HEK293 (cell line): ENCODE measurements around the gene HSFX4.
A peak's percentile ranks its signal among the peaks of the same experiment; 100 is the strongest.

ENCODE experiments used
- CTCF ChIA-PET: fragments of 350-600 bp; formaldehyde crosslinking; extraction: SDS; loops from one replicate; lab custom pipeline; 2021; ENCODE audit warnings: antibody characterized with exemption; lab: Yijun Ruan, JAX
- POLR2A ChIA-PET: fragments of 300-600 bp; formaldehyde crosslinking; extraction: SDS; loops from one replicate; lab custom pipeline; 2020; ENCODE audit warnings: antibody characterized with exemption, inconsistent platforms; lab: Yijun Ruan, JAX
- H3K27ac ChIP-seq: fragments of 200-500 bp; sonication (Bioruptor generic); 2 replicates; pipeline ENCODE4 v1.5.1; 2014; ENCODE audit warnings: low read depth, low read length, control low read depth, inconsistent platforms; ENCODE audit errors: extremely low read depth
- H3K36me3 ChIP-seq, 2 experiments: fragments of 200-500 bp in 1 of 2; sonication (Bioruptor generic) in 1 of 2; 1 replicate in 1 of 2; 2 replicates in 1 of 2; pipeline ENCODE4 v1.5.1; 2014 to 2017; ENCODE audit warnings: inconsistent platforms in 2 of 2, low read length in 2 of 2; ENCODE audit not compliant: control insufficient read depth in 2 of 2, insufficient read depth in 1 of 2
- H3K4me1 ChIP-seq: fragments of 200-500 bp; sonication (Bioruptor generic); 2 replicates; pipeline ENCODE4 v1.5.1; 2014; ENCODE audit warnings: mild to moderate bottlenecking, low read length, inconsistent platforms; ENCODE audit not compliant: control insufficient read depth, insufficient read depth
- H3K4me3 ChIP-seq: 2 replicates; pipeline ENCODE4 v1.5.1; 2011; ENCODE audit warnings: low read depth, mild to moderate bottlenecking, control low read depth, low read length, moderate library complexity
- H3K9me3 ChIP-seq: fragments of 200-500 bp; sonication (Bioruptor generic); 2 replicates; pipeline ENCODE4 v1.5.1; 2014; ENCODE audit warnings: low read depth, low read length, inconsistent platforms; ENCODE audit not compliant: control insufficient read depth, insufficient read depth
- KLF10 ChIP-seq: fragments of 450-650 bp; IDR thresholded peaks from 2 replicates; pipeline ENCODE4 v1.5.1; 2018; ENCODE audit warnings: missing biosample characterization, mild to moderate bottlenecking, missing genetic modification characterization
- TRIM28 ChIP-seq: IDR thresholded peaks from 2 replicates; pipeline ENCODE4 v1.6.1; 2011; ENCODE audit warnings: low read length, control low read depth, borderline replicate concordance
- ZNF10 ChIP-seq: fragments of 450-650 bp; formaldehyde crosslinking; IDR thresholded peaks from 2 replicates; pipeline ENCODE4 v1.5.1; 2017; ENCODE audit warnings: missing biosample characterization, missing genetic modification characterization
- ZNF114 ChIP-seq: fragments of 450-650 bp; formaldehyde crosslinking; IDR thresholded peaks from 2 replicates; pipeline ENCODE4 v1.5.0; 2017; ENCODE audit warnings: missing biosample characterization, missing genetic modification characterization
- ZNF274 ChIP-seq, 2 experiments: fragments of 200-500 bp in 1 of 2; fragments of 450-650 bp in 1 of 2; sonication (Bioruptor generic) in 1 of 2; formaldehyde crosslinking in 1 of 2; IDR thresholded peaks; 2 replicates each; pipeline versions ENCODE4 v1.5.1 to v1.6.1; 2014 to 2016; ENCODE audit warnings: borderline replicate concordance in 1 of 2, inconsistent platforms in 1 of 2, low read length in 1 of 2, missing biosample characterization in 1 of 2, missing genetic modification characterization in 1 of 2
- ZNF354C ChIP-seq: fragments of 450-650 bp; formaldehyde crosslinking; IDR thresholded peaks from 2 replicates; pipeline ENCODE4 v1.5.1; 2016; ENCODE audit warnings: missing biosample characterization, missing genetic modification characterization, low read depth, borderline replicate concordance
- ZNF391 ChIP-seq: fragments of 450-650 bp; formaldehyde crosslinking; IDR thresholded peaks from 2 replicates; pipeline ENCODE4 v1.5.1; 2016; ENCODE audit warnings: low read depth, missing biosample characterization, missing genetic modification characterization, borderline replicate concordance
- ZNF623 ChIP-seq: fragments of 450-650 bp; formaldehyde crosslinking; IDR thresholded peaks from 2 replicates; pipeline ENCODE4 v1.5.1; 2016; ENCODE audit warnings: missing biosample characterization, missing genetic modification characterization
- ZNF654 ChIP-seq: fragments of 450-650 bp; formaldehyde crosslinking; IDR thresholded peaks from 2 replicates; pipeline ENCODE4 v1.5.1; 2016; ENCODE audit warnings: low read depth, missing biosample characterization, missing genetic modification characterization
- TF ChIP-seq, protein P1 (sequence below): fragments of 450-650 bp; formaldehyde crosslinking; IDR thresholded peaks from 2 replicates; pipeline ENCODE4 v1.5.1; 2016; ENCODE audit warnings: missing biosample characterization, missing genetic modification characterization, borderline replicate concordance
- TF ChIP-seq, protein P2 (sequence below): fragments of 450-650 bp; formaldehyde crosslinking; IDR thresholded peaks from 2 replicates; pipeline ENCODE4 v1.5.1; 2016; ENCODE audit warnings: missing biosample characterization, missing genetic modification characterization
- TF ChIP-seq, protein P3 (sequence below): sonication (generic); formaldehyde crosslinking; IDR thresholded peaks from 2 replicates; pipeline ENCODE4 v1.8.1; 2022; ENCODE audit warnings: mild to moderate bottlenecking, moderate library complexity, missing genetic modification reagents
- TF ChIP-seq, protein P4 (sequence below): fragments of 450-650 bp; formaldehyde crosslinking; IDR thresholded peaks from 2 replicates; pipeline ENCODE4 v1.5.1; 2016; ENCODE audit warnings: missing biosample characterization, missing genetic modification characterization

Gene HSFX4

DNA sequence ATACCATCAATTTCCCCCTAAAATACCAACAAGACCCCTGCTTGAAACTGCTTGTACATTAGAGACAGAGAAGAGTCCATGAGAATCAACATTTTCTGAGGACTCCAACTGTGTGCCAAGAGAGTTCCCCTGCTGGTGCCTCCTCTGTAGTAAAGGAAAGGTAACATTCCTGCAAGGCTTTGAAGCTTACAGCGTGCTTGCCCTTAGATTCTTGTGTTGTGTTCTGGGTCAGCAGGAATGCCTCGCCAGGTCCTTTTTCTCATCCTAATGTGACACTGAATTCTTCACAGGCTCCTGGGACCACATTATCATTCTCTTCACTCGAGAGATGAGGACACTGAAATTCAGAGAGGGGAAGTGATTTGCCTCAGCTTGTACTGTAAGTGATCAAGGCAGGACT, 18.6 kb downstream of the HSFX4 start (continued):
- no peak for TF ChIP-seq ZNF274 (IDR thresholded peaks at IDR 0.05; ENCODE audit: low read length)
- TF ChIP-seq ZNF274 (tag by site-specific recombination; IDR thresholded peaks at IDR 0.05; ENCODE audit: borderline replicate concordance) = no peak
- no peak for TF ChIP-seq ZNF10 (tag by site-specific recombination)
- no peak for TF ChIP-seq ZNF391 (tag by site-specific recombination)
- TF ChIP-seq, protein P1, sequence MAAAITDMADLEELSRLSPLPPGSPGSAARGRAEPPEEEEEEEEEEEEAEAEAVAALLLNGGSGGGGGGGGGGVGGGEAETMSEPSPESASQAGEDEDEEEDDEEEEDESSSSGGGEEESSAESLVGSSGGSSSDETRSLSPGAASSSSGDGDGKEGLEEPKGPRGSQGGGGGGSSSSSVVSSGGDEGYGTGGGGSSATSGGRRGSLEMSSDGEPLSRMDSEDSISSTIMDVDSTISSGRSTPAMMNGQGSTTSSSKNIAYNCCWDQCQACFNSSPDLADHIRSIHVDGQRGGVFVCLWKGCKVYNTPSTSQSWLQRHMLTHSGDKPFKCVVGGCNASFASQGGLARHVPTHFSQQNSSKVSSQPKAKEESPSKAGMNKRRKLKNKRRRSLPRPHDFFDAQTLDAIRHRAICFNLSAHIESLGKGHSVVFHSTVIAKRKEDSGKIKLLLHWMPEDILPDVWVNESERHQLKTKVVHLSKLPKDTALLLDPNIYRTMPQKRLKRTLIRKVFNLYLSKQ = no peak

DNA sequence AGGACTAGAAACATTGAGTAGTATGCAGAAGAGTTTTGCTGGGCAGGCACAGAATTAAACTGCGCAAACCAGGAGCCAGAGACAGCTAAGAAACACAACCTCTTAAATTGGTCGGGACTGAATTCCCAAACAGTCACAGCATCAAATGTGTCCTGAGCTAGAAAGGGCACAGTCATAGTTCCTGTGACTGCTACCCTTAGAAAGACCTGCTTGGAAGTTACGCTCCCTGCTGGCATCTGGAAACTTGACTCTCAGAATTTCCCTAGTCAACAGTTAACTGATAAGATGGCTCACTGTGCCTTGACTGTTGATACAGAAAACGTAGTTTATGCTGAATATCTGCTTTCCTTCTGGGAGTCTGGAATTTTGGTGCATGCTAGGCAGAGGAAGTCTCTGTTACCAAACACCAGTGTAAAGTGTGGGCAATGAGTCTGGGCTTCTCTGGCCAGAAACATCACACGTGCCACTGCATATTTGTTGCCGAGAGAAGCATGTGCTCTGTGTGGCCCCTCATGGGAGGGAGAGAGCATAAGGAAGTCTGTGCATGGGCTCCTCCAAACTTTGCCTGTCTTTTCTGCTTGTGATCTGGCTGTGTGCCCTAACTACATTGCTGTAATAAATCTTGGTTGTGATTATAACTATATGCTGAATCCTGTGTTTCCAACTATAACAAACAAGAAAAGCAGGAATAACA, 20.5 kb downstream of the HSFX4 start:
- H3K4me3 ChIP-seq = no peak overlapping the region
- H3K9me3 ChIP-seq = no peaks in the 10 kb centered on the region
- H3K36me3 ChIP-seq = peaks cover 0 to 44% of the 10 kb centered on the region in 2 experiments; a peak in 2 of 3 replicates
- H3K4me1 ChIP-seq = no peaks in the 10 kb centered on the region
- H3K27ac ChIP-seq = no peak overlapping the region
- ChIA-PET CTCF (interaction anchor here (0.6 to 3.6 kb wide), 15 partner anchors 10 to 975 kb away, joined by 3 to 11 read pairs (median 3); no protein-coding TSS in a partner anchor), POLR2A (interaction anchor here (0.5 to 1.5 kb wide), 2 partner anchors 11 to 540 kb away, joined by 3 read pairs; partner anchors contain the start of gene EOLA2)
- TF ChIP-seq TRIM28 (peak; percentile 38; the same call in 1 of the 2 replicates), ZNF354C (tag by site-specific recombination) (no peak), ZNF623 (tag by site-specific recombination) (no peak), KLF10 (tag by site-specific recombination) (no peak)
- TF ChIP-seq, protein P2, sequence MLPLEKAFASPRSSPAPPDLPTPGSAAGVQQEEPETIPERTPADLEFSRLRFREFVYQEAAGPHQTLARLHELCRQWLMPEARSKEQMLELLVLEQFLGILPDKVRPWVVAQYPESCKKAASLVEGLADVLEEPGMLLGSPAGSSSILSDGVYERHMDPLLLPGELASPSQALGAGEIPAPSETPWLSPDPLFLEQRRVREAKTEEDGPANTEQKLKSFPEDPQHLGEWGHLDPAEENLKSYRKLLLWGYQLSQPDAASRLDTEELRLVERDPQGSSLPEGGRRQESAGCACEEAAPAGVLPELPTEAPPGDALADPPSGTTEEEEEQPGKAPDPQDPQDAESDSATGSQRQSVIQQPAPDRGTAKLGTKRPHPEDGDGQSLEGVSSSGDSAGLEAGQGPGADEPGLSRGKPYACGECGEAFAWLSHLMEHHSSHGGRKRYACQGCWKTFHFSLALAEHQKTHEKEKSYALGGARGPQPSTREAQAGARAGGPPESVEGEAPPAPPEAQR (tag by site-specific recombination) = no peak

DNA sequence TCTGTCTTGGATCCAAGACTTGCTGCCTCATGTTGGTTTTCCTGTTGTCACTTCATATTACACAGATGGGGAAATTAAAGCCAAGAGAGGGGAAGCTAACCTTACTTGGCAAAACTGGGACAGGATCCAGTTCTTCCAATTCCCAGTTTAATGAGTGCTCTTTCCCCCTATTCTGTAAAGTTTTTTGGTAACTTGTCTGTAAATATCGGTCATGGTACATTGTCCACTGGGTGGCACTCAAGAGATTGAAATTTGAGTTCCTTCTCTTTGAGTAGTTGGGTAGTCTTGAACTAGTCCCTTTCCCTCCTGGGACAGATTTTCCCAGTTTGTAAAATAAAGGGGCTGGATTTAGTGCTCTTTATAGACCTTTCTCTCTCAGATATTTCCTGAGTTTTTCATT, 21.3 kb downstream of the HSFX4 start:
- Histone ChIP-seq H3K4me1 (no peaks in the 10 kb centered on the region), H3K27ac (no peak overlapping the region), H3K4me3 (no peak overlapping the region), H3K9me3 (no peaks in the 10 kb centered on the region), H3K36me3 (peaks cover 0 to 37% of the 10 kb centered on the region in 2 experiments; a peak in 1 of 3 replicates)
- CTCF ChIA-PET = interaction anchor here (0.7 to 3.6 kb wide), 7 partner anchors 11 to 718 kb away, joined by 3 to 11 read pairs (median 3); no protein-coding TSS in a partner anchor
- POLR2A ChIA-PET = interaction anchor here (0.5 kb wide), 1 partner anchor 539 kb away, joined by 3 read pairs; no protein-coding TSS in a partner anchor
- TF ChIP-seq, protein P3, sequence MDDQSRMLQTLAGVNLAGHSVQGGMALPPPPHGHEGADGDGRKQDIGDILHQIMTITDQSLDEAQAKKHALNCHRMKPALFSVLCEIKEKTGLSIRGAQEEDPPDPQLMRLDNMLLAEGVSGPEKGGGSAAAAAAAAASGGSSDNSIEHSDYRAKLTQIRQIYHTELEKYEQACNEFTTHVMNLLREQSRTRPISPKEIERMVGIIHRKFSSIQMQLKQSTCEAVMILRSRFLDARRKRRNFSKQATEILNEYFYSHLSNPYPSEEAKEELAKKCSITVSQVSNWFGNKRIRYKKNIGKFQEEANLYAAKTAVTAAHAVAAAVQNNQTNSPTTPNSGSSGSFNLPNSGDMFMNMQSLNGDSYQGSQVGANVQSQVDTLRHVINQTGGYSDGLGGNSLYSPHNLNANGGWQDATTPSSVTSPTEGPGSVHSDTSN (CRISPR knock-in tag) = no peak
- peak; percentile 61 for TF ChIP-seq ZNF654 (tag by site-specific recombination)
- no peak for TF ChIP-seq ZNF114 (tag by site-specific recombination)
- TF ChIP-seq, protein P4, sequence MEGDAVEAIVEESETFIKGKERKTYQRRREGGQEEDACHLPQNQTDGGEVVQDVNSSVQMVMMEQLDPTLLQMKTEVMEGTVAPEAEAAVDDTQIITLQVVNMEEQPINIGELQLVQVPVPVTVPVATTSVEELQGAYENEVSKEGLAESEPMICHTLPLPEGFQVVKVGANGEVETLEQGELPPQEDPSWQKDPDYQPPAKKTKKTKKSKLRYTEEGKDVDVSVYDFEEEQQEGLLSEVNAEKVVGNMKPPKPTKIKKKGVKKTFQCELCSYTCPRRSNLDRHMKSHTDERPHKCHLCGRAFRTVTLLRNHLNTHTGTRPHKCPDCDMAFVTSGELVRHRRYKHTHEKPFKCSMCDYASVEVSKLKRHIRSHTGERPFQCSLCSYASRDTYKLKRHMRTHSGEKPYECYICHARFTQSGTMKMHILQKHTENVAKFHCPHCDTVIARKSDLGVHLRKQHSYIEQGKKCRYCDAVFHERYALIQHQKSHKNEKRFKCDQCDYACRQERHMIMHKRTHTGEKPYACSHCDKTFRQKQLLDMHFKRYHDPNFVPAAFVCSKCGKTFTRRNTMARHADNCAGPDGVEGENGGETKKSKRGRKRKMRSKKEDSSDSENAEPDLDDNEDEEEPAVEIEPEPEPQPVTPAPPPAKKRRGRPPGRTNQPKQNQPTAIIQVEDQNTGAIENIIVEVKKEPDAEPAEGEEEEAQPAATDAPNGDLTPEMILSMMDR (tag by site-specific recombination) = 0 out of 2 replicates have a peak, but pooled peaks have one; percentile 18
